Osteoblast (primary cell): Measurements from ENCODE around the gene BECN2. TPM values are rescaled to one million over a fixed set of nuclear protein-coding genes. Genes with fewer than 3 reads are reported as not detected.
A peak's percentile ranks its signal among the peaks of the same experiment; 100 is the strongest.

Experiments used
- DNase-seq: peaks from one replicate; pipeline ENCODE4 v3.0.0; 2011; ENCODE audit warnings: low spot score, mixed read lengths; ENCODE audit not compliant: insufficient read length; ENCODE audit errors: missing footprints
- H2AFZ ChIP-seq: 2 replicates; pipeline ENCODE4 v1.6.0; 2011; ENCODE audit warnings: mild to moderate bottlenecking, low read length
- H3K27ac ChIP-seq: 2 replicates; pipeline ENCODE4 v1.5.1; 2011; ENCODE audit warnings: mild to moderate bottlenecking, low read depth, low read length, moderate library complexity
- H3K27me3 ChIP-seq: 2 replicates; pipeline ENCODE4 v1.6.0; 2012; ENCODE audit warnings: mild to moderate bottlenecking, control low read depth, inconsistent platforms, low read length, moderate library complexity; ENCODE audit not compliant: insufficient read depth
- H3K36me3 ChIP-seq: 2 replicates; pipeline ENCODE4 v1.5.1; 2011; ENCODE audit warnings: mild to moderate bottlenecking, low read length, control low read depth, moderate library complexity; ENCODE audit not compliant: insufficient read depth
- H3K4me1 ChIP-seq: 2 replicates; pipeline ENCODE4 v1.5.1; 2011; ENCODE audit warnings: mild to moderate bottlenecking, low read length, control low read depth, moderate library complexity; ENCODE audit not compliant: insufficient read depth
- H3K4me2 ChIP-seq: 2 replicates; pipeline ENCODE4 v1.6.0; 2011; ENCODE audit warnings: mild to moderate bottlenecking, low read length; ENCODE audit not compliant: insufficient read depth
- H3K4me3 ChIP-seq: fragments of 200-600 bp; sonication (generic); 3 replicates; pipeline ENCODE4 v1.5.1; 2012; ENCODE audit warnings: mild to moderate bottlenecking, low read length, inconsistent platforms; ENCODE audit not compliant: insufficient read depth
- H3K79me2 ChIP-seq: 2 replicates; pipeline ENCODE4 v1.6.0; 2012; ENCODE audit warnings: mild to moderate bottlenecking, low read length, control low read depth, inconsistent platforms; ENCODE audit not compliant: insufficient read depth
- H3K9me3 ChIP-seq: 2 replicates; pipeline ENCODE4 v1.5.1; 2011; ENCODE audit warnings: low read depth, low read length, control low read depth
- H4K20me1 ChIP-seq: 2 replicates; pipeline ENCODE4 v1.6.0; 2012; ENCODE audit warnings: mild to moderate bottlenecking, low read length, control low read depth; ENCODE audit not compliant: insufficient read depth
- total RNA-seq: library from RNA; depleted of rRNA; stranded (reverse); fragments of >200 nt; gene quantifications from 2 replicates; pipeline ENCODE4 v1.2.3, GENCODE V29; 2012
- TF ChIP-seq, protein P1 (sequence below): IDR thresholded peaks from 2 replicates; pipeline ENCODE4 v1.5.1; 2011; ENCODE audit warnings: mild to moderate bottlenecking, low read depth, low read length, moderate library complexity; ENCODE audit errors: extremely low read depth

The BECN2 gene
- total RNA-seq, 1 donor = not detected

DNA sequence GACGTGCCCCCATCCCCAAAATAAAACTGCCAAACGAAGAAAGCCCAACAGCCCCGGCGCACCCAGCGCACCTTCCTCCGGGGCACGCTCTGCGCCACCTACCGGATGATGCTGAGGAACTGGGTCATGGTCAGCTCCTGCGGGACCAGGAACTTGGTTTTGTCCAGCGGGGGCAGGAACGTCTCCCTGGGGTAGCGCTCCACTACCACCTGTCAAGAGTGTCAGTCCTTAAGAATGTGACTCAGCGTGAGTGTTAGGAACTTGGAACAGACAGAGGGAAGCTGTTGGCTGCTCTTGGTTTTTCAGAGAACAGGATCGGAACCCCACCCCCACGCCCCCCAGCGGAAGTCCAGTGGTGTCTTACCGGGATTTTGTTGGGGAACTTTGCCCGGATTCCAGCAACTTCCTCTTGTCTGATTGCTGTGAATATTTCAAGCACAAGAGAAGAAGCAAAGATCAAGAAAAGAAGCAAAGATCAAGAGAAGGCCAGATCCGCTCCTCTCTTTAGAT is 40.9 kb downstream of the BECN2 start:
- H3K9me3 ChIP-seq = no peaks in the 10 kb centered on the region
- H3K79me2 ChIP-seq = no peaks in the 10 kb centered on the region
- H2AFZ ChIP-seq = peak overlapping the region; percentile 64
- peak overlapping the region; percentile 75 for H3K4me2 ChIP-seq
- peak overlapping the region; percentile 52 for H3K4me3 ChIP-seq
- no peaks in the 10 kb centered on the region for H3K4me1 ChIP-seq
- no peak overlapping the region for H3K27ac ChIP-seq
- no peaks in the 10 kb centered on the region for H4K20me1 ChIP-seq
- H3K27me3 ChIP-seq = no peaks in the 10 kb centered on the region
- peak; percentile 75 for DNase-seq
- TF ChIP-seq, protein P1, sequence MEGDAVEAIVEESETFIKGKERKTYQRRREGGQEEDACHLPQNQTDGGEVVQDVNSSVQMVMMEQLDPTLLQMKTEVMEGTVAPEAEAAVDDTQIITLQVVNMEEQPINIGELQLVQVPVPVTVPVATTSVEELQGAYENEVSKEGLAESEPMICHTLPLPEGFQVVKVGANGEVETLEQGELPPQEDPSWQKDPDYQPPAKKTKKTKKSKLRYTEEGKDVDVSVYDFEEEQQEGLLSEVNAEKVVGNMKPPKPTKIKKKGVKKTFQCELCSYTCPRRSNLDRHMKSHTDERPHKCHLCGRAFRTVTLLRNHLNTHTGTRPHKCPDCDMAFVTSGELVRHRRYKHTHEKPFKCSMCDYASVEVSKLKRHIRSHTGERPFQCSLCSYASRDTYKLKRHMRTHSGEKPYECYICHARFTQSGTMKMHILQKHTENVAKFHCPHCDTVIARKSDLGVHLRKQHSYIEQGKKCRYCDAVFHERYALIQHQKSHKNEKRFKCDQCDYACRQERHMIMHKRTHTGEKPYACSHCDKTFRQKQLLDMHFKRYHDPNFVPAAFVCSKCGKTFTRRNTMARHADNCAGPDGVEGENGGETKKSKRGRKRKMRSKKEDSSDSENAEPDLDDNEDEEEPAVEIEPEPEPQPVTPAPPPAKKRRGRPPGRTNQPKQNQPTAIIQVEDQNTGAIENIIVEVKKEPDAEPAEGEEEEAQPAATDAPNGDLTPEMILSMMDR = peak; percentile 83
- H3K36me3 ChIP-seq = no peaks in the 10 kb centered on the region

DNA sequence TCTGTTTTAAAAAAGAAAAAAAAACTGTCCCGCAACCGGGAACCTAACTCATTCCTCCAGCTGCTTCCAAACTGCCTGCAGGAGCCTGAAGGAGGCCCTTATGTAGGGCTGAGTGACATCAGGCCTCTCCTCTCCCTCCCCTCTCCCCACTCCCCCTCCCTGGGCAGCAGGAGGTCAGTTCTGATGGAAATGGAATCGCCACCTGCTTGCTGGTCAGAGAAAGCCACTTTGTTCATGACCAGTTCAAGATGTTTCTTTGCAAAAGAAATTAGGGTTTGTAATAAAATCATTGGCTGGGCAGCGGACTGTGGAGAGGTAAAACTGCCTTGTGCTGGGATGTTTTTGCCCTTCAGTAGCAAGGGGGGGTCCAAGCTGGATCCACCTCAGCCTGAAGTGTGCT is 41.5 kb downstream of the BECN2 start, which contains the start of gene MAP1LC3C:
Gene MAP1LC3C, minus strand, starts transcription at position 73 of the 400 bp plus-strand sequence. CDS start 90 bp downstream, outside the sequence.
- H3K36me3 ChIP-seq = no peaks in the 10 kb centered on the region
- H2AFZ ChIP-seq = peak within 1 kb of the TSS; percentile 64
- TF ChIP-seq, protein P1 = no peak
- H3K4me2 ChIP-seq = peak within 1 kb of the TSS; percentile 75
- no peaks in the 10 kb centered on the region for H3K9me3 ChIP-seq
- no peaks in the 10 kb centered on the region for H3K27me3 ChIP-seq
- no peaks in the 10 kb centered on the region for H3K79me2 ChIP-seq
- no peaks in the 10 kb centered on the region for H4K20me1 ChIP-seq
- H3K27ac ChIP-seq = no peak within 1 kb of the TSS
- peak; percentile 47 for DNase-seq
- no peaks in the 10 kb centered on the region for H3K4me1 ChIP-seq
- peak within 1 kb of the TSS; percentile 52 for H3K4me3 ChIP-seq

DNA sequence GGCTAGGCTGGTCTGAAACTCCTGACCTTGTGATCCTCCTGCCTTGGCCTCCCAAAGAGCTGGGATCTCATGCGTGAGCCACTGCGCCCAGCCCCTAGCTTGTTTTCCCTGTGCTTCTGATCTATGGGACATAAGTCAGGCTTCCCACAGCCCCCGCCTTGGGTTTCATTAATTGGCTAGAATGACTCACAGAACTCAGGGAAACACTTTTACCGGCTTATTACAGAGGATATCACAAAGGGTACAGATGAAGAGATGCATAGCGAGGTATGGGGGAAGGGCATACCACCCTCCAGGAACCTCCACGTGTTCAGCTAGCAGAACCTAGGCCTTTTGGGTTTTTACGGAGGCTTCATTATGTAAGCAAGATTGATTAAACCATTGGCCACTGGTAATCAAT is 42.9 kb downstream of the BECN2 start:
- TF ChIP-seq, protein P1 = no peak
- H3K36me3 ChIP-seq = no peaks in the 10 kb centered on the region
- H3K27me3 ChIP-seq = no peaks in the 10 kb centered on the region
- no peaks in the 10 kb centered on the region for H3K4me1 ChIP-seq
- H3K79me2 ChIP-seq = no peaks in the 10 kb centered on the region
- DNase-seq = peak; percentile 2
- H3K27ac ChIP-seq = no peak overlapping the region
- no peaks in the 10 kb centered on the region for H3K9me3 ChIP-seq
- H3K4me2 ChIP-seq = no peak overlapping the region
- H2AFZ ChIP-seq = no peak overlapping the region
- no peaks in the 10 kb centered on the region for H4K20me1 ChIP-seq
- H3K4me3 ChIP-seq = no peak overlapping the region

DNA sequence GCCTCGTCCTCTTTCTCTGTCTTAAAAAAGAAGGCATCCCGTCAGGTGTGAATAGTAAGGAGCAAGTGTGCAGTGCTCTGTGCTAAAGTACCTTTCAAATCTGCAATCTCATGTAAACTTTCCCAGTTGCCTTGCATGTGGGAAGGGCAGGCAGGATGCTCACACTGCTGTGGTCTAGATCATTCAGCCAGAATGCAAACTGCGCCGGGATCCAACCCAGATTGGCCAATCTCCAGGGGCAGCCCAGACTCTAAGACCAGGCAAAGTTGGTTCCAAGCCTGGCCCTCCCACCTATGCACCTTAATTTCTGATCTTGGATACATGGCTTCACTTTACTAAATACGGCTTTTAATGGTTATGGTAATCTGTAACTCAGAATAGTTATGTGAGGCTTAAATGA is 44.5 kb downstream of the BECN2 start:
- Histone ChIP-seq H3K27me3 (no peaks in the 10 kb centered on the region), H4K20me1 (no peaks in the 10 kb centered on the region)
- TF ChIP-seq, protein P1 = no peak

More for the DNA sequence above, 44.5 kb downstream of the BECN2 start:
- no peaks in the 10 kb centered on the region for H3K36me3 ChIP-seq
- peak; percentile 53 for DNase-seq
- peaks cover 5% of the 10 kb centered on the region for H3K4me1 ChIP-seq
- no peaks in the 10 kb centered on the region for H3K9me3 ChIP-seq
- no peak overlapping the region for H3K4me2 ChIP-seq
- H2AFZ ChIP-seq = no peak overlapping the region
- no peak overlapping the region for H3K27ac ChIP-seq
- H3K4me3 ChIP-seq = no peak overlapping the region
- no peaks in the 10 kb centered on the region for H3K79me2 ChIP-seq
